Measurements from ENCODE around the gene SMOC1. TPM values are rescaled to one million over a fixed set of nuclear protein-coding genes. Genes with fewer than 3 reads are reported as not detected.
A peak's percentile ranks its signal among the peaks of the same experiment; 100 is the strongest.

Gene SMOC1
- total and polyA plus RNA-seq, 5 experiments from 2014 or later = not detected

GRCh38 chr14:70019695-70020094 is 140.5 kb downstream of the SMOC1 start:
- DNase-seq (no peak), ATAC-seq (no peak)
- H3K27ac Mint-ChIP-seq = no peak overlapping the region
- POLR2A ChIA-PET = no interaction called here
- H3K4me1 Mint-ChIP-seq = peaks cover 11 to 14% (median 12%) of the 10 kb centered on the region in 4 donors
- peaks cover 2 to 28% (median 12%) of the 10 kb centered on the region in 5 donors for H3K27me3 Mint-ChIP-seq
- H3K36me3 Mint-ChIP-seq = no peaks in the 10 kb centered on the region
- no peak overlapping the region for H3K4me3 Mint-ChIP-seq
- no peaks in the 10 kb centered on the region for H3K9me3 Mint-ChIP-seq

GRCh38 chr14:70020352-70021170 is 141.3 kb downstream of the SMOC1 start:
- peaks cover 0 to 21% (median 4%) of the 10 kb centered on the region in 5 donors for H3K27me3 Mint-ChIP-seq
- H3K36me3 Mint-ChIP-seq = no peaks in the 10 kb centered on the region
- POLR2A ChIA-PET = no interaction called here
- DNase-seq (no peak), ATAC-seq (no peak)
- no peak overlapping the region for H3K4me3 Mint-ChIP-seq
- no peaks in the 10 kb centered on the region for H3K9me3 Mint-ChIP-seq
- H3K27ac Mint-ChIP-seq = no peak overlapping the region
- peaks cover 11 to 14% (median 11%) of the 10 kb centered on the region in 4 donors for H3K4me1 Mint-ChIP-seq

- no peak for ATAC-seq
- no peaks in the 10 kb centered on the region for H3K9me3 Mint-ChIP-seq
- no peak overlapping the region for H3K27ac Mint-ChIP-seq
- H3K4me1 Mint-ChIP-seq = peaks cover 11 to 14% (median 11%) of the 10 kb centered on the region in 4 donors
- peaks cover 0 to 20% (median 2%) of the 10 kb centered on the region in 5 donors for H3K27me3 Mint-ChIP-seq
- POLR2A ChIA-PET = no interaction called here
- DNase-seq = peak in 1 of 10 donors; percentile 53
- no peak overlapping the region for H3K4me3 Mint-ChIP-seq
- H3K36me3 Mint-ChIP-seq = no peaks in the 10 kb centered on the region
Measured at GRCh38 chr14:70021548-70022220, 142.5 kb downstream of the SMOC1 start.

DNA sequence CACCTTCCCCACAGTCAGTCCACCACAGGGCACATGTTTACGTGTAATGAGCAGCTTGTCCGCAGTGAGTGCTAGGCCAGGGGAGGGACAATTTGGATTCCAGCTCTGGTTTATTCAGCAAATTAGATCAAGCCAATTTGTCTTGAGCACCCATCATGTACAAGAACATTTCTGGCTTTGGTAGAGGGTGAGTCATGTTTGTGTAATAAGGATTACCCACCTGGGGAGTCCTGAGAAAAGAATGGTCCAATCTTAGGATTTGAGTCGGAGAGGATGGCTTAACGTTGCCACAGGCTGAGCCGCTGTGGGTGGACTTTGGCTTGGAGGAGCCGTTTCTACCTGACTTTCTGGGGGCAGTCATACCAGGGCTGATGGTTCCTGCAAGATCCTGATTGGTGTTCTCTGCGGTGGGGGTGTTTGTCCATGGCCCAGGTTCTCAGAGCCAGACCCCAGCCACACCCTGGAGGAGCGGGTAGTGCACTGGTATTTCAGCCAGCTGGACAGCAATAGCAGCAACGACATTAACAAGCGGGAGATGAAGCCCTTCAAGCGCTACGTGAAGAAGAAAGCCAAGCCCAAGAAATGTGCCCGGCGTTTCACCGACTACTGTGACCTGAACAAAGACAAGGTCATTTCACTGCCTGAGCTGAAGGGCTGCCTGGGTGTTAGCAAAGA is 143.7 kb downstream of the SMOC1 start:
- no peak overlapping the region for H3K27ac Mint-ChIP-seq
- POLR2A ChIA-PET = no interaction called here
- H3K36me3 Mint-ChIP-seq = no peaks in the 10 kb centered on the region
- no peak overlapping the region for H3K4me3 Mint-ChIP-seq
- no peak for ATAC-seq
- DNase-seq = peak in 1 of 10 donors; percentile 53
- peaks cover 7 to 14% (median 8%) of the 10 kb centered on the region in 4 donors for H3K4me1 Mint-ChIP-seq
- no peaks in the 10 kb centered on the region for H3K9me3 Mint-ChIP-seq
- peaks cover 0 to 13% (median 1%) of the 10 kb centered on the region in 5 donors for H3K27me3 Mint-ChIP-seq

DNA sequence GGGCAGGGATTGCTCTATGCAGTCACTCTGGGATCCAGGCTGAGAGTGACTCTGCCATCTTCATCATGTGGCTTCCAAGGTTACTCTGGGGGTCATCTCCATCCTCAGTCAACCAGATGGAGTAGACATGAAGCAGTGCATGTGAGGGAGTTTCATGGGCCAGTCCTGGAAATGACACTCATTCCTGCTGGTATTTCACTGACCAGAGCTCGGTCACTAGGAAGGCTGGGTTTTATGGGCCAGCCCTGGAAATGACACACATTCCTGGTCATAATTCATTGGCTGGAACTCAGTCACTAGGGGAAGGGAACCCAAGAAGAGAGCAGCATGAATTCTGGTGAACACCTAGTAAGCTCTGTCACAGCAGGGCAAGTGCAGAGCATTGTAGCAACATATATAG is 144.7 kb downstream of the SMOC1 start:
- Mint-ChIP-seq H3K27ac (no peak overlapping the region), H3K4me1 (peaks cover 0 to 5% (median 3%) of the 10 kb centered on the region in 4 donors), H3K36me3 (no peaks in the 10 kb centered on the region), H3K27me3 (peaks cover 0 to 14% (median 2%) of the 10 kb centered on the region in 5 donors), H3K4me3 (no peak overlapping the region), H3K9me3 (no peaks in the 10 kb centered on the region)
- POLR2A ChIA-PET = no interaction called here
- no peak for ATAC-seq
- peak in 1 of 10 donors; percentile 28 for DNase-seq

GRCh38 chr14:70027785-70028428 is 148.7 kb downstream of the SMOC1 start:
- H3K9me3 Mint-ChIP-seq = no peaks in the 10 kb centered on the region
- peaks cover 0 to 2% (median under 1%) of the 10 kb centered on the region in 4 donors for H3K4me1 Mint-ChIP-seq
- peak; percentile 33 to 52 for ATAC-seq

GRCh38 chr14:70029296-70030132 is 150.3 kb downstream of the SMOC1 start:
- no peak overlapping the region for H3K4me3 Mint-ChIP-seq
- no peak for DNase-seq
- peaks cover 3 to 31% (median 12%) of the 10 kb centered on the region in 5 donors for H3K27me3 Mint-ChIP-seq
- POLR2A ChIA-PET = interaction anchor here (0.6 kb wide), 1 partner anchor 1047 kb away, joined by 6 read pairs; no protein-coding TSS in a partner anchor
- H3K4me1 Mint-ChIP-seq = peaks cover 0 to 2% (median under 1%) of the 10 kb centered on the region in 4 donors
- no peaks in the 10 kb centered on the region for H3K36me3 Mint-ChIP-seq
- no peaks in the 10 kb centered on the region for H3K9me3 Mint-ChIP-seq
- H3K27ac Mint-ChIP-seq = no peak overlapping the region
- ATAC-seq = no peak

More at GRCh38 chr14:70027785-70028428, 148.7 kb downstream of the SMOC1 start:
- POLR2A ChIA-PET = no interaction called here
- H3K36me3 Mint-ChIP-seq = no peaks in the 10 kb centered on the region
- DNase-seq = peak; percentile 23 to 71 (median 48)
- H3K4me3 Mint-ChIP-seq = no peak overlapping the region
- peaks cover 2 to 19% (median 9%) of the 10 kb centered on the region in 5 donors for H3K27me3 Mint-ChIP-seq
- no peak overlapping the region for H3K27ac Mint-ChIP-seq

GRCh38 chr14:70032016-70032415 is 152.8 kb downstream of the SMOC1 start:
- DNase-seq = no peak
- Mint-ChIP-seq H3K27ac (no peak overlapping the region), H3K9me3 (no peaks in the 10 kb centered on the region), H3K4me3 (no peak overlapping the region), H3K4me1 (peaks cover 0 to 2% (median under 1%) of the 10 kb centered on the region in 4 donors), H3K27me3 (peaks cover 2 to 36% (median 14%) of the 10 kb centered on the region in 5 donors), H3K36me3 (no peaks in the 10 kb centered on the region)
- ATAC-seq = no peak
- POLR2A ChIA-PET = no interaction called here

DNA sequence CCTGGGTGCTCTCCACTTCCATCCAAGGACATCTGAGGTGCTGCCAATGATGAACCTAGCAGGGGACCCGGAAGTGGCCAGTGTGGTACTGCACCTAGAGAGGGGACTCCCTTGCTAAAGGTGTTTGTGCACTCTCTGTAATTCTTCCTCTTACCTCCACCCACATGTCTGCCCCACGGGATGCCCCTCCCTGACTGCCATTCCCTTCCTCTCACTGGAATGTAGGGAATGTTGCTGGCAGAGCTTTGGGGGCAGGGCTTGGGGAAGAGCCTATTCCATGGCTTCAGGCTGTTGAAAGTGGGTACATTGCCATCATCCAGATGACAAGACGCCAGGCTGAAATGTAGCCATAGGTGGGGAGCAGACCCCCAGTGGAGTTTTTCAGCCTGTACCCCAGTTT is 153.2 kb downstream of the SMOC1 start:
- Mint-ChIP-seq H3K9me3 (no peaks in the 10 kb centered on the region), H3K4me1 (peaks cover 0 to 2% (median under 1%) of the 10 kb centered on the region in 4 donors), H3K36me3 (no peaks in the 10 kb centered on the region), H3K4me3 (no peak overlapping the region), H3K27ac (no peak overlapping the region), H3K27me3 (peaks cover 2 to 37% (median 16%) of the 10 kb centered on the region in 5 donors)
- DNase-seq = no peak
- no peak for ATAC-seq
- POLR2A ChIA-PET = no interaction called here

DNA sequence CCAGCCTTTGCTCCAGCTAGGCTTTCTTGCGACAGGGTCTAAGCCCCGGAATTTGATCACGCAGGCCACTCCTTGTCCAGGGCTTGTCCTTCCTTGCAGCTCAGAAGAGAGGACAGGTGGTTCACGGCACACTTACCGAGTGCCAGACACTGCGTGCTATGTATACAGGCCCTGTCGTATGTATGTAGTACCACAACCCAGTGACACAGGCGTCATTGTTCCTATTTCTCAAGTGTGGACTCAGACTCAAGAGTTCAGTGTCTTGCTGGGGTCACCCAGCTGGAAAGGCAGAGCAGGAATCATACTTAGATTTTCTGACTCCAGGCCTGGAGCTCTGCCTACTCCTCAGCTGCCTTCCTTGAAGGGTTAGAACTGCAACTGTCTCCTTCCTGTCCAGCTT is 153.9 kb downstream of the SMOC1 start:
- no peak overlapping the region for H3K4me3 Mint-ChIP-seq
- no peaks in the 10 kb centered on the region for H3K9me3 Mint-ChIP-seq
- H3K4me1 Mint-ChIP-seq = peaks cover 0 to 2% (median under 1%) of the 10 kb centered on the region in 4 donors
- no peak overlapping the region for H3K27ac Mint-ChIP-seq
- POLR2A ChIA-PET = no interaction called here
- ATAC-seq (no peak), DNase-seq (no peak)
- H3K27me3 Mint-ChIP-seq = peaks cover 3 to 44% (median 17%) of the 10 kb centered on the region in 5 donors
- no peaks in the 10 kb centered on the region for H3K36me3 Mint-ChIP-seq

DNA sequence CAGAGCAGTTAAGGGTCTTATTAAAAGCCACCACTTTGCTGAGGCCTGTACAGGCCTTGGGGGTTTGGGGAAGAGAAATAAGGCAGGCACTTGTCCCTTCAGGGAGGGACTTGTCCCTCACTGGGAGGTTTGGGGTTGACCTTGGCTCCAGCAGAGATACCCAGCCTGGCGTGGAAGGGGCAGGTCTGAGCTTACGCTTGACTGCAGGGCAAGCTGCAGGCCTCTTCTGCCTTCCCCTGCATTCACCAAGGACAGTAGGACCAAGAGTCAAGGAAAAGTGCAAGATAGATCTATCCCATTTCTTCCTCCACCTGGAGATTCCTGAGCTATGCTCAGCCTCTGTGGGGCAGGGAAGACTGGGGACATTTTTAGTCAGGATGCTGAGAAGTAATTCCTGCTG is 154.3 kb downstream of the SMOC1 start:
- DNase-seq (no peak), ATAC-seq (no peak)
- Mint-ChIP-seq H3K4me1 (no peaks in the 10 kb centered on the region), H3K36me3 (no peaks in the 10 kb centered on the region), H3K4me3 (no peak overlapping the region), H3K27ac (no peak overlapping the region), H3K9me3 (no peaks in the 10 kb centered on the region), H3K27me3 (peaks cover 4 to 48% (median 17%) of the 10 kb centered on the region in 5 donors)
- POLR2A ChIA-PET = no interaction called here

DNA sequence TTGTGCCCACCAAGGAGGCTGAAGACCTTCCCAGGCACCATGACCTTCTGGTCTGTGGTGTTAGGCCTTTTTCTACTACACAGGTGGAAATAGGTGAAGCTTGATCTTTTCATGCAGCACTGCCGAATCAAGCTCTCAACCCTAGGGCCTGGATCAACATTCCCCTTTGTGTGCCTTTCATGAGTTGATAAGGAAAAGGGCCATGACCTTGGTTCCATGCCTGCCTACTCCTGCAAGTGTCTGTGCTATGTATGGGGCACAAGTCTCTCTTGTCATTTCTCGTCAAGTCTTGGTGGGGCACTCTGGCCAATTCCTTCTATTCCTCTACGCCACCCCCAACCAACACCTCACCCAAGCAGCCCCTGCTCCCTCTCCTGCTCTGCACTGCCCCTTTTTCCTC is 155.0 kb downstream of the SMOC1 start:
- DNase-seq = no peak
- Mint-ChIP-seq H3K4me3 (no peak overlapping the region), H3K36me3 (no peaks in the 10 kb centered on the region), H3K9me3 (no peaks in the 10 kb centered on the region), H3K27ac (peak overlapping the region in 1 of 10 donors; percentile 45), H3K4me1 (no peaks in the 10 kb centered on the region), H3K27me3 (peaks cover 9 to 55% (median 17%) of the 10 kb centered on the region in 5 donors)
- no peak for ATAC-seq
- POLR2A ChIA-PET = no interaction called here
